ENCODE results near the gene PRPH2. TPM values are rescaled to one million over a fixed set of nuclear protein-coding genes. Genes with fewer than 3 reads are reported as not detected.
A peak's percentile ranks its signal among the peaks of the same experiment; 100 is the strongest.

The PRPH2 gene, protein sequence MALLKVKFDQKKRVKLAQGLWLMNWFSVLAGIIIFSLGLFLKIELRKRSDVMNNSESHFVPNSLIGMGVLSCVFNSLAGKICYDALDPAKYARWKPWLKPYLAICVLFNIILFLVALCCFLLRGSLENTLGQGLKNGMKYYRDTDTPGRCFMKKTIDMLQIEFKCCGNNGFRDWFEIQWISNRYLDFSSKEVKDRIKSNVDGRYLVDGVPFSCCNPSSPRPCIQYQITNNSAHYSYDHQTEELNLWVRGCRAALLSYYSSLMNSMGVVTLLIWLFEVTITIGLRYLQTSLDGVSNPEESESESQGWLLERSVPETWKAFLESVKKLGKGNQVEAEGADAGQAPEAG
- not detected for total RNA-seq

DNA sequence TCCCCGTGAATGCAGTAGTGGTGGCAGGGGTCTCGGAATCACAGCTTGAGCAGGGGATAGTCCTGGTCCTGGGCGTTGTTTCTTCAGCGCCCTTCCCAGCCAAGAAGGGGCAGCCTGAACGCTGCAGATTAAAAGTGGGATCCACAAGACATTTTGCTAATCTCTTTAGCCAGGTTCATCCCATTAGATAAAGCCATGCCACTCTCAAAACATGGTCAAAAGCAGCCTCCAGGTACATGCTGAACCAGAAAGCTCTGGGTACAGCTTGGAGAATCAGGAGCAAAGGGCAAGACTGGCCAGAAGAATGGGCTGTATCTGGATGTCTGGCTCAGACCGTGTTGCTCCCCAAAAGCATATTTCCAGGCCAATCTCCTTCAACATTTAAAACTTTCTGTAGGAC, at the start of gene PRPH2:
TSS of gene PRPH2 (minus strand) at position 101 of the 400 bp plus-strand sequence. CDS start 263 bp downstream, outside the sequence.
- Mint-ChIP-seq H3K4me1 (peaks cover 17% of the 10 kb centered on the region), H3K36me3 (ENCODE audit: low read depth) (no peaks in the 10 kb centered on the region), H3K27ac (no peak within 1 kb of the TSS), H3K4me3 (no peak within 1 kb of the TSS), H3K27me3 (no peaks in the 10 kb centered on the region), H3K9me3 (ENCODE audit: low read depth) (no peaks in the 10 kb centered on the region)
- POLR2A ChIA-PET, result interaction anchor here (0.7 kb wide), 1 partner anchor 128 kb away, joined by 3 read pairs; no protein-coding TSS in a partner anchor
- CTCF ChIA-PET, result interaction anchor here (0.9 kb wide), 1 partner anchor 421 kb away, joined by 3 read pairs; no protein-coding TSS in a partner anchor
- DNase-seq, result no peak
- intact Hi-C loops (cut with DNase I, micrococcal nuclease), result no loop called here
- ATAC-seq, result no peak

- CTCF ChIA-PET, result interaction anchor here (0.6 to 1.3 kb wide), 4 partner anchors 11 to 179 kb away, joined by 3 to 8 read pairs (median 5); partner anchors contain the start of gene BICRAL
- no peak for DNase-seq
- Mint-ChIP-seq H3K4me3 (peak overlapping the region; percentile 70), H3K36me3 (ENCODE audit: low read depth) (peaks cover 9% of the 10 kb centered on the region), H3K27me3 (no peaks in the 10 kb centered on the region), H3K27ac (peak overlapping the region; percentile 99), H3K9me3 (ENCODE audit: low read depth) (no peaks in the 10 kb centered on the region), H3K4me1 (peaks cover 58% of the 10 kb centered on the region)
- POLR2A ChIA-PET, result interaction anchor here (0.7 to 3.8 kb wide), 4 partner anchors 10 to 208 kb away, joined by 3 to 28 read pairs (median 14); partner anchors contain the start of genes BICRAL, TBCC and UBR2
- no peak for ATAC-seq
- intact Hi-C loops (cut with DNase I, micrococcal nuclease), result loop anchor here (1.0 to 10.0 kb wide), 10 partner anchors 11 to 611 kb away; partner anchors contain the start of genes SRF (in 2 of the 2), TBCC (in 2 of the 2), BICRAL (in 1 of the 2) and PEX6 (in 1 of the 2)
Observed at GRCh38 chr6:42771741-42772100, 49.3 kb upstream of the PRPH2 start.

GRCh38 chr6:42769836-42770235, 47.4 kb upstream of the PRPH2 start:
- ATAC-seq, result no peak

DNA sequence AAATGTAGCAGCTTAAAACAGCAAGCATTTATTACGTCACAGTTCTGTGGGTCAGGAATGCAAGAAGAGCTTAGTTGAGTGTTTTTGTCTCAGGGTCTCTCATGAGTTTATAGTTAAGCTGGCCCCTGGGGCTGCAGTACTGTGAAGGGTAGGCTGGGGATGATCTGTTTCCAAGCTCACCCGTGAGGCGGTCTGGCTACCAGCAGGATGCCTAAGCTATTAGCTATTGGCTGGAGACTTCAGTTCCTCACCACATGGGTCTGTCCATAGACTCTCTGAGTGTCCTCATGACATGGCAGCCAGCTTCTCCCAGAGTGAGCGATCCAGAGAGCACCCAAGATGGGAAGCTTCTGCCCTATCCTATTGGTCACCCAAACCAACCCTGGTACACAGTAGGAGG, 46.7 kb upstream of the PRPH2 start:
- peak overlapping the region; percentile 0 for H3K27ac Mint-ChIP-seq
- H3K4me1 Mint-ChIP-seq, result peaks cover 45% of the 10 kb centered on the region
- peaks cover 14% of the 10 kb centered on the region for H3K36me3 Mint-ChIP-seq (ENCODE audit: low read depth)
- CTCF ChIA-PET, result interaction anchor here (0.6 to 2.9 kb wide), 5 partner anchors 8 to 332 kb away, joined by 4 to 11 read pairs (median 4); no protein-coding TSS in a partner anchor
- POLR2A ChIA-PET, result interaction anchor here (0.7 to 3.8 kb wide), 2 partner anchors 23 to 1210 kb away, joined by 3 to 26 read pairs; partner anchors contain the start of gene TBCC
- H3K27me3 Mint-ChIP-seq, result no peaks in the 10 kb centered on the region
- intact Hi-C loops (cut with DNase I, micrococcal nuclease), result no loop called here
- ATAC-seq, result no peak
- DNase-seq, result no peak
- H3K4me3 Mint-ChIP-seq, result no peak overlapping the region
- H3K9me3 Mint-ChIP-seq (ENCODE audit: low read depth), result no peaks in the 10 kb centered on the region

More at GRCh38 chr6:42769836-42770235, 47.4 kb upstream of the PRPH2 start:
- H3K36me3 Mint-ChIP-seq (ENCODE audit: low read depth), result peaks cover 14% of the 10 kb centered on the region
- H3K4me1 Mint-ChIP-seq, result peaks cover 52% of the 10 kb centered on the region
- H3K4me3 Mint-ChIP-seq, result no peak overlapping the region
- no peaks in the 10 kb centered on the region for H3K9me3 Mint-ChIP-seq (ENCODE audit: low read depth)
- intact Hi-C loops (cut with DNase I, micrococcal nuclease), result loop anchor here (2.0 to 10.0 kb wide), 5 partner anchors 15 to 612 kb away; partner anchors contain the start of genes PEX6 (in 1 of the 2) and SRF (in 1 of the 2)
- peak overlapping the region; percentile 40 for H3K27ac Mint-ChIP-seq
- H3K27me3 Mint-ChIP-seq, result no peaks in the 10 kb centered on the region
- CTCF ChIA-PET, result interaction anchor here (0.6 to 2.9 kb wide), 7 partner anchors 11 to 717 kb away, joined by 3 to 11 read pairs (median 3); no protein-coding TSS in a partner anchor
- POLR2A ChIA-PET, result interaction anchor here (0.6 to 3.8 kb wide), 4 partner anchors 12 to 24 kb away, joined by 3 to 28 read pairs (median 16); partner anchors contain the start of genes BICRAL and TBCC
- no peak for DNase-seq

- CTCF ChIA-PET, result no interaction called here
- H3K9me3 Mint-ChIP-seq (ENCODE audit: low read depth), result no peaks in the 10 kb centered on the region
- intact Hi-C loops (cut with DNase I, micrococcal nuclease), result no loop called here
- POLR2A ChIA-PET, result interaction anchor here (0.5 kb wide), 1 partner anchor 24 kb away, joined by 3 read pairs; no protein-coding TSS in a partner anchor
- H3K36me3 Mint-ChIP-seq (ENCODE audit: low read depth), result peaks cover 15% of the 10 kb centered on the region
- no peak overlapping the region for H3K27ac Mint-ChIP-seq
- no peaks in the 10 kb centered on the region for H3K27me3 Mint-ChIP-seq
- peaks cover 26% of the 10 kb centered on the region for H3K4me1 Mint-ChIP-seq
- DNase-seq (no peak), ATAC-seq (no peak)
- H3K4me3 Mint-ChIP-seq, result no peak overlapping the region
Observed at GRCh38 chr6:42766163-42766670, 43.8 kb upstream of the PRPH2 start.

GRCh38 chr6:42764911-42765648, 42.7 kb upstream of the PRPH2 start:
- Mint-ChIP-seq H3K4me1 (peaks cover 17% of the 10 kb centered on the region), H3K27me3 (no peaks in the 10 kb centered on the region), H3K9me3 (ENCODE audit: low read depth) (no peaks in the 10 kb centered on the region), H3K27ac (no peak overlapping the region), H3K36me3 (ENCODE audit: low read depth) (peaks cover 13% of the 10 kb centered on the region), H3K4me3 (no peak overlapping the region)
- ChIA-PET POLR2A (no interaction called here), CTCF (no interaction called here)
- no peak for DNase-seq
- intact Hi-C loops (cut with DNase I, micrococcal nuclease), result no loop called here
- ATAC-seq, result no peak

- H3K4me1 Mint-ChIP-seq, result peaks cover 11% of the 10 kb centered on the region
- POLR2A ChIA-PET, result no interaction called here
- intact Hi-C loops (cut with DNase I, micrococcal nuclease), result no loop called here
Observed at GRCh38 chr6:42762950-42763349, 40.6 kb upstream of the PRPH2 start.

DNA sequence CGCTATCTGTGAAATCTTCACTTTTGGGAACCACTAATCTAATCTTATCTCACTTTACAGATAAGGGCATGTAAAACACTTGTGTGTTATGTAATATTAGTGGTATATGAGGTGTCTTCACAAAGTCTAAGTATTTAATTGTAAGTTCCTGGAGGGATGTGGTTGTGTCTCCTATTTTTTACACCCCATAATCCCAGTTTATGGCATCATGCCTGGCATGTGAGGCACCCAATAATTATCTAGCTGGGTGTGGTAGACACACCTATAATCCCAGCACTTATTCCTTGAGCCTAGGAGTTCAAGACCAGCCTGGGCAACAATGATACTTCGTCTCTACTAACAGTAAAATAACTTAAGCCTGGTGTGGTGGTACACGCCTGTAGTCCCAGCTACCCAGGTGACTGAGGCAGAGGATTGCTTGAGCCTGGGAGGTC, 40.0 kb upstream of the PRPH2 start:
- ChIA-PET POLR2A (no interaction called here), CTCF (interaction anchor here (0.6 to 0.8 kb wide), 3 partner anchors 9 to 761 kb away, joined by 3 to 4 read pairs (median 3); no protein-coding TSS in a partner anchor)
- peaks cover 18% of the 10 kb centered on the region for H3K36me3 Mint-ChIP-seq (ENCODE audit: low read depth)
- peaks cover 12% of the 10 kb centered on the region for H3K4me1 Mint-ChIP-seq
- H3K9me3 Mint-ChIP-seq (ENCODE audit: low read depth), result no peaks in the 10 kb centered on the region
- intact Hi-C loops (cut with DNase I, micrococcal nuclease), result no loop called here
- no peaks in the 10 kb centered on the region for H3K27me3 Mint-ChIP-seq
- ATAC-seq (no peak), DNase-seq (no peak)
- H3K4me3 Mint-ChIP-seq, result no peak overlapping the region
- no peak overlapping the region for H3K27ac Mint-ChIP-seq

More at GRCh38 chr6:42762950-42763349, 40.6 kb upstream of the PRPH2 start:
- no peak for DNase-seq
- ATAC-seq, result no peak
- CTCF ChIA-PET, result interaction anchor here (0.6 to 0.8 kb wide), 2 partner anchors 9 to 762 kb away, joined by 3 read pairs; no protein-coding TSS in a partner anchor
- H3K27me3 Mint-ChIP-seq, result no peaks in the 10 kb centered on the region
- no peak overlapping the region for H3K27ac Mint-ChIP-seq
- H3K36me3 Mint-ChIP-seq (ENCODE audit: low read depth), result peaks cover 16% of the 10 kb centered on the region
- H3K4me3 Mint-ChIP-seq, result no peak overlapping the region
- H3K9me3 Mint-ChIP-seq (ENCODE audit: low read depth), result no peaks in the 10 kb centered on the region

DNA sequence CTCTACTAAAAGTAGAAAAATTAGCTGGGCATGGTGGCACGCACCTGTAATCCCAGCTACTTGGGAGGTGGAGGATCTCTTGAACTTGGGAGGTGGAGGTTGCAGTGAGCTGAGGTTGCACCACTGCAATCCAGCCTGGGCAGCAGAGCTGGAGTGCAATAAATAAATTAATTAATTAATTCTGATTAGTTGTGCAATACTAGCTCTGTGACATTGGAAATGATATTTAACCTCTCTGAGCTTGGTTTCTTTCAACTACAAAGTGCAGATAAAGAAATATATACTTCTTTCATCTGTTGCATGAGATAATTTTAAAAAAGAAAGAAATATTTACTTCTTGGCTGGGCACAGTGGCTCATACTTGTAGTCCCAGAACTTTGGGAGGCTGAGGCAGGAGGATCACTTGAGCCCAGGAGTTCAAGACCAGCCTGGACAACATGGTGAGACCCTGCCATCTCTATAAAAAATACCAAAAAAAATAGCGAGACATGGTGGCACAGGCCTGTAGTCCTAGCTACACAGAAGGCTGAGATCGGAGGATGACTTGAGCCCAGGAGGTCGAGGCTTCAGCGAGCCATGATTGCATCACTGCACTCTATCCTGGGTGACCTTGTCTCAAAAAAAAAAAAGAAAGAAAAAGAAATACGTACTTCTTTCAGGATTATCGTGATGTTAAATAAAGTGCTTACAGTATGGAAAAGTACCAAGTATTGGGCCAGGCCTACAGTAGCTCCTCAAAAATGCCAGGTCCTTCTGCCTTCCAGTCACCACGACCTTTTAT, 39.1 kb upstream of the PRPH2 start:
- H3K4me3 Mint-ChIP-seq, result no peak overlapping the region
- no peaks in the 10 kb centered on the region for H3K9me3 Mint-ChIP-seq (ENCODE audit: low read depth)
- no peak for DNase-seq
- H3K27ac Mint-ChIP-seq, result no peak overlapping the region
- POLR2A ChIA-PET, result no interaction called here
- intact Hi-C loops (cut with DNase I, micrococcal nuclease), result no loop called here
- CTCF ChIA-PET, result interaction anchor here (0.6 to 1.4 kb wide), 3 partner anchors 8 to 388 kb away, joined by 4 to 7 read pairs (median 4); no protein-coding TSS in a partner anchor
- no peak for ATAC-seq
- H3K36me3 Mint-ChIP-seq (ENCODE audit: low read depth), result peaks cover 18% of the 10 kb centered on the region
- H3K4me1 Mint-ChIP-seq, result peaks cover 14% of the 10 kb centered on the region
- H3K27me3 Mint-ChIP-seq, result no peaks in the 10 kb centered on the region

- no peak for ATAC-seq
- Mint-ChIP-seq H3K4me1 (peaks cover 13% of the 10 kb centered on the region), H3K27ac (no peak overlapping the region), H3K27me3 (no peaks in the 10 kb centered on the region), H3K36me3 (ENCODE audit: low read depth) (peaks cover 12% of the 10 kb centered on the region), H3K9me3 (ENCODE audit: low read depth) (no peaks in the 10 kb centered on the region), H3K4me3 (no peak overlapping the region)
- ChIA-PET POLR2A (interaction anchor here (0.6 to 1.1 kb wide), 2 partner anchors 12 to 23 kb away, joined by 3 to 4 read pairs; partner anchors contain the start of gene BICRAL), CTCF (interaction anchor here (0.7 kb wide), 1 partner anchor 22 kb away, joined by 7 read pairs; no protein-coding TSS in a partner anchor)
- intact Hi-C loops (cut with DNase I, micrococcal nuclease), result no loop called here
- no peak for DNase-seq
Observed at GRCh38 chr6:42758756-42759430, 36.5 kb upstream of the PRPH2 start.
